ENCODE results near the gene ELMO2.

- TF ChIP-seq CTCF (tag by site-specific recombination; IDR thresholded peaks at IDR 0.05), result no peak
- TF ChIP-seq ZNF560 (tag by site-specific recombination; IDR thresholded peaks at IDR 0.05; ENCODE audit: borderline replicate concordance), result no peak
- no peak for TF ChIP-seq PBX3 (CRISPR knock-in tag; IDR thresholded peaks at IDR 0.05)
Measured at GRCh38 chr20:46364670-46365486, 41.5 kb downstream of the ELMO2 start.

Data from HEK293 (cell line).